ENCODE measurements around the gene METTL26.

- no peak for TF ChIP-seq CTCF (IDR thresholded peaks at IDR 0.05; ENCODE audit: insufficient read depth, low read length, poor library complexity, severe bottlenecking)
- TF ChIP-seq EZH2phosphoT487 (conservative IDR thresholded peaks at IDR 0.05; ENCODE audit: low read length), result no peak
These were observed 11.5 kb downstream of the METTL26 start for GRCh38 chr16:624526-625070.
